T-cell (primary cell): ENCODE measurements around the gene SYP. TPM values are rescaled to one million over a fixed set of nuclear protein-coding genes. Genes with fewer than 3 reads are reported as not detected.

Experiments
- ATAC-seq, 4 experiments: fragments of 200-7000 bp in 3 of 4; fragments of 150-1000 bp in 1 of 4; cut with Tn5 transposase; replicated peaks in 1 of 4; 1 replicate in 3 of 4; 2 replicates in 1 of 4; pipeline ENCODE4 v1.10.0; 2021; ENCODE audit warnings: moderate library complexity in 3 of 4, mild to moderate bottlenecking in 2 of 4, moderate number of reproducible peaks in 1 of 4
- CTCF ChIA-PET, 2 donors: fragments of 300-600 bp; sonication (Branson Sonifier 250); formaldehyde crosslinking; loops; one replicate each; lab custom pipeline; 2022; ENCODE audit warnings: antibody characterized with exemption in 2 of 2; lab: Charles Lee
- POLR2A ChIA-PET, 2 donors: fragments of 300-600 bp; sonication (Branson Sonifier 250); formaldehyde crosslinking; loops; one replicate each; lab custom pipeline; 2022; ENCODE audit warnings: antibody characterized with exemption in 2 of 2; lab: Charles Lee
- DNase-seq, 35 experiments: peaks; one replicate each; pipeline versions ENCODE4 v3.0.0 to v3.0.0-alpha.2; 2013 to 2023
- H3K27ac ChIP-seq: one replicate; pipeline ENCODE4 v1.5.1; 2013; ENCODE audit warnings: low read length
- H3K27me3 ChIP-seq, 2 experiments: replicated peaks in 1 of 2; 1 replicate in 1 of 2; 2 replicates in 1 of 2; pipeline versions ENCODE4 v1.6.1 to v1.7.0; 2013; ENCODE audit warnings: low read length in 1 of 2, mixed read lengths in 1 of 2; ENCODE audit not compliant: control insufficient read depth in 2 of 2, insufficient read depth in 2 of 2; ENCODE audit errors: extremely low read depth in 1 of 2
- H3K36me3 ChIP-seq, 2 donors: 1 replicate in 1 of 2; 2 replicates in 1 of 2; pipeline versions ENCODE4 v1.6.1 to v1.7.0; 2013; ENCODE audit warnings: low read length in 1 of 2; ENCODE audit not compliant: control insufficient read depth in 2 of 2, insufficient read depth in 1 of 2; ENCODE audit errors: extremely low read depth in 1 of 2
- H3K4me1 ChIP-seq, 2 experiments: 1 replicate in 1 of 2; 2 replicates in 1 of 2; pipeline versions ENCODE4 v1.6.1 to v1.7.0; 2013; ENCODE audit warnings: low read length in 2 of 2, mixed read lengths in 1 of 2; ENCODE audit not compliant: insufficient read depth in 2 of 2, control insufficient read depth in 1 of 2; ENCODE audit errors: extremely low read depth in 1 of 2
- H3K4me3 ChIP-seq, 2 donors: 1 replicate in 1 of 2; 2 replicates in 1 of 2; pipeline versions ENCODE4 v1.5.1 to v1.7.0; 2013; ENCODE audit warnings: mild to moderate bottlenecking in 2 of 2, low read length in 1 of 2, moderate library complexity in 1 of 2; ENCODE audit not compliant: control insufficient read depth in 1 of 2; ENCODE audit errors: extremely low read depth in 1 of 2
- H3K9me3 ChIP-seq: 2 replicates; pipeline ENCODE4 v1.7.0; 2013
- H3K27ac Mint-ChIP-seq, 2 donors: one replicate each; pipeline ENCODE4 v1.8.0; 2020 to 2021; ENCODE audit warnings: mild to moderate bottlenecking in 2 of 2, mixed read lengths in 2 of 2
- H3K27me3 Mint-ChIP-seq, 2 donors: one replicate each; pipeline ENCODE4 v1.8.0; 2021 to 2022; ENCODE audit warnings: mixed read lengths in 2 of 2
- H3K36me3 Mint-ChIP-seq: one replicate; pipeline ENCODE4 v1.8.0; 2021; ENCODE audit warnings: mixed read lengths
- H3K4me1 Mint-ChIP-seq, 3 donors: one replicate each; pipeline ENCODE4 v1.8.0; 2020 to 2022; ENCODE audit warnings: mixed read lengths in 3 of 3, mild to moderate bottlenecking in 1 of 3
- H3K4me3 Mint-ChIP-seq, 3 donors: one replicate each; pipeline ENCODE4 v1.8.0; 2020 to 2022; ENCODE audit warnings: mild to moderate bottlenecking in 3 of 3, mixed read lengths in 3 of 3, moderate library complexity in 3 of 3
- H3K9me3 Mint-ChIP-seq, 3 donors: one replicate each; pipeline ENCODE4 v1.8.0; 2020 to 2022; ENCODE audit warnings: mixed read lengths in 3 of 3
- WGBS: methylation state at CpG from one replicate; pipeline ENCODE4 v1.1.5; 2013; ENCODE audit warnings: missing lambda C conversion rate; ENCODE audit not compliant: insufficient coverage; 5-methylcytosine and 5-hydroxymethylcytosine counted together
- total RNA-seq, 35 experiments: library from RNA in 6 of 35; stranded (reverse) in 6 of 35; fragments of 120-200 nt in 1 of 35; gene quantifications; one replicate each; pipeline versions ENCODE4 v1.2.1 to v1.2.4 and lab custom pipeline; 2013 to 2026

Gene SYP
- total RNA-seq, 5 donors from 2014 or later (not counting 1 experiment from before 2014, with no cell fraction given): 0.53 to 0.89 (median 0.70) TPM

DNA sequence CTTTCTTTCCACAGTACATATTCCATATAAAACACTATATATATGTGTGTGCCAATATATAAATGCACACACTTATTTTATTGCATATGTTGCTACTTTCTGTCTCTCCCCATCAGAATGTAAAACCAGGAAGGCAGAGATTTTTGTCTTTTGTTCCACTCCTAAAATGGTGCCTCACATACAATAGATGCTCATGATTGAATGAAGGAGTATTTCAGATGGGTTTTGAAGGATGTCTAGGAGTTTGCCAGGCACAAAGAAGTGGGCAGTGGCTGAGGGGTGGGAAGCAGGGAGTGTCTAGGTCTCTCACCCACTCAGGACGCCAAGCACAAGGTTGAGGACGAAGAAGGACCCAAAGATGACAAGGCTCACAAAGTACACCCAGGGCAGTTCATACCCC is 27.7 kb upstream of the SYP start:
- CTCF ChIA-PET: no interaction called here
- H3K27me3 ChIP-seq: no peaks in the 10 kb centered on the region
- H3K27ac Mint-ChIP-seq: no peak overlapping the region
- ATAC-seq (no peak), DNase-seq (no peak)
- POLR2A ChIA-PET: no interaction called here
- H3K9me3 ChIP-seq: no peaks in the 10 kb centered on the region
- H3K36me3 Mint-ChIP-seq: no peaks in the 10 kb centered on the region
- H3K4me1 ChIP-seq: peaks cover 0 to 22% of the 10 kb centered on the region in 2 experiments
- no peak overlapping the region for H3K27ac ChIP-seq
- H3K4me3 ChIP-seq: no peak overlapping the region
- no peaks in the 10 kb centered on the region for H3K9me3 Mint-ChIP-seq
- no peak overlapping the region for H3K4me3 Mint-ChIP-seq
- WGBS: 100% methylated on average over 2 of the region's 2 CpGs
- H3K27me3 Mint-ChIP-seq: peaks cover 3 to 20% of the 10 kb centered on the region in 2 donors
- H3K36me3 ChIP-seq: no peaks in the 10 kb centered on the region
- peaks cover 10 to 18% (median 11%) of the 10 kb centered on the region in 3 donors for H3K4me1 Mint-ChIP-seq

- Mint-ChIP-seq H3K4me1 (peaks cover 10 to 18% (median 11%) of the 10 kb centered on the region in 3 donors), H3K27ac (no peak overlapping the region), H3K36me3 (no peaks in the 10 kb centered on the region), H3K9me3 (no peaks in the 10 kb centered on the region), H3K4me3 (no peak overlapping the region), H3K27me3 (peaks cover 3 to 21% of the 10 kb centered on the region in 2 donors)
- no peak for DNase-seq
- ChIA-PET POLR2A (no interaction called here), CTCF (no interaction called here)
- no peaks in the 10 kb centered on the region for H3K27me3 ChIP-seq
- WGBS: no CpG with 5 or more reads among the region's 9 CpGs
- no peaks in the 10 kb centered on the region for H3K9me3 ChIP-seq
- no peak overlapping the region for H3K27ac ChIP-seq
- ATAC-seq: no peak
- peaks cover 0 to 22% of the 10 kb centered on the region in 2 experiments for H3K4me1 ChIP-seq
- H3K4me3 ChIP-seq: no peak overlapping the region
- H3K36me3 ChIP-seq: no peaks in the 10 kb centered on the region
Measured at GRCh38 chrX:49226946-49227345, 27.0 kb upstream of the SYP start.

DNA sequence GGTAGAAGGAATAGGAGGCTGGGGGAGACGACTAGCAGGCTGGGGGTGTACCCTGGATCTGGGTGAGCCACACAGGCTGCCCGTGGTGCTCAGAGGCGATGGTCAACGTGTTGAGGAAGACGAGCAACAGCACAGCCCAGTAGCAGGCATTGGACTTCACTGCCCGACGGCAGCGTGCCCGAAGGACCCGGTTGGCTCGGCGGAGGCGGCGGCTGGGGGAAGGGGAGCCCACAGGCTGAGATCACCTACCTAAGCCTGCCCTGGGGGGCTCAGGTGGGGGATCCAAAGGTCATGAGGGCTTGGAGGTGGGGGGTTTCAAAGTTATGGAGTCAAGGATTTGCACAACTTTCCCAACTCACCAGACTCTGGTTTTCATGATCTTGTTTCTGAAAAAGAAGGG is 25.9 kb upstream of the SYP start:
- POLR2A ChIA-PET: no interaction called here
- no peak overlapping the region for H3K27ac ChIP-seq
- Mint-ChIP-seq H3K9me3 (no peaks in the 10 kb centered on the region), H3K4me1 (peaks cover 4 to 10% (median 7%) of the 10 kb centered on the region in 3 donors), H3K27me3 (peaks cover 3 to 25% of the 10 kb centered on the region in 2 donors), H3K27ac (no peak overlapping the region), H3K4me3 (no peak overlapping the region), H3K36me3 (no peaks in the 10 kb centered on the region)
- H3K36me3 ChIP-seq: no peaks in the 10 kb centered on the region
- CTCF ChIA-PET: no interaction called here
- no peak for ATAC-seq
- peaks cover 0 to 11% of the 10 kb centered on the region in 2 experiments for H3K4me1 ChIP-seq
- no peak overlapping the region for H3K4me3 ChIP-seq
- H3K9me3 ChIP-seq: no peaks in the 10 kb centered on the region
- WGBS: no CpG with 5 or more reads among the region's 14 CpGs
- no peaks in the 10 kb centered on the region for H3K27me3 ChIP-seq
- DNase-seq: no peak

DNA sequence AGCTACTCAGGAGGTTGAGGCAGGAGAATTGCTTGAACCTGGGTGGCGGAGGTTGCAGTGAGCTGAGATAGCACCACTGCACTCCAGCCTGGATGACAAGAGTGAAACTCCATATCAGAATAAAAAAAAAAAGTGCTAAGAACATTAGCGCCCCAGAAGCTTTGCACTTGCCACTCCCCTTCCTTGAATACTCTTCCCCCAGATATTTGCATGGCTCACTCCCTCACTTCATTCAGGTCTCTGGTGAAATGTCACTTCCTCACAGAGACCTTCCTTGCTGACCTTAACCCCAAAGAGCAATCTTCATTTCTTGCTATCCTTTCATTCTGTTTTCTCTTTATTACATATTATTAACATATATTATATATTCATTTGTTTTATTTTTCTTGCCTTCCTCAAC is 21.9 kb upstream of the SYP start:
- no peak overlapping the region for H3K27ac ChIP-seq
- Mint-ChIP-seq H3K4me3 (no peak overlapping the region), H3K36me3 (no peaks in the 10 kb centered on the region), H3K4me1 (peaks cover 0 to 4% (median 0%) of the 10 kb centered on the region in 3 donors), H3K27me3 (peaks cover 3 to 21% of the 10 kb centered on the region in 2 donors), H3K27ac (no peak overlapping the region), H3K9me3 (no peaks in the 10 kb centered on the region)
- WGBS: no CpG with 5 or more reads among the region's 2 CpGs
- no peak overlapping the region for H3K4me3 ChIP-seq
- ATAC-seq (no peak), DNase-seq (no peak)
- no peaks in the 10 kb centered on the region for H3K4me1 ChIP-seq
- CTCF ChIA-PET: no interaction called here
- no peaks in the 10 kb centered on the region for H3K36me3 ChIP-seq
- no peaks in the 10 kb centered on the region for H3K9me3 ChIP-seq
- no peaks in the 10 kb centered on the region for H3K27me3 ChIP-seq
- POLR2A ChIA-PET: no interaction called here

DNA sequence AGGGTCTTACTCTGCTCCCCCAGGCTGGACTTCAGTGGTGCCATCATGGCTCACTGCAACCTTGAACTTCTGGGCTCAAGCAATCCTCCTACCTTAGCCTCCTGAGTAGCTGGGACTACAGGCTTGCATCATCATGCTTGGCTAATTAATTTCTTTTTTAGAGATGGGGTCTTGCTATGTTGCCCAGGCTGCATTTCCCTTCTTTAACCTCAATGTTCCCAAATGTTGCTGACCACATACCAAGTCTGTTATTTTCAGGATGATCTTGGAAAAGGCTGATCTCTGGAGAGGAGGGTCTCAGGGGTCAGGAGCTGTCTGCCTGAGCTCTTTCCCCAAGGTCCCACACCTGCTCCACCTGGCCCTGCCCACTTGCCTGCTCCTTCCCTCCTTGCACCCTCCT is 20.1 kb upstream of the SYP start:
- ChIA-PET POLR2A (no interaction called here), CTCF (no interaction called here)
- Histone ChIP-seq H3K27ac (no peak overlapping the region), H3K9me3 (no peaks in the 10 kb centered on the region), H3K4me1 (no peaks in the 10 kb centered on the region), H3K4me3 (no peak overlapping the region), H3K27me3 (no peaks in the 10 kb centered on the region), H3K36me3 (no peaks in the 10 kb centered on the region)
- no peak for DNase-seq
- no peak for ATAC-seq
- peaks cover 0 to 4% (median 0%) of the 10 kb centered on the region in 3 donors for H3K4me1 Mint-ChIP-seq
- H3K27ac Mint-ChIP-seq: no peak overlapping the region
- no peak overlapping the region for H3K4me3 Mint-ChIP-seq
- H3K9me3 Mint-ChIP-seq: no peaks in the 10 kb centered on the region
- peaks cover 1 to 21% of the 10 kb centered on the region in 2 donors for H3K27me3 Mint-ChIP-seq
- no peaks in the 10 kb centered on the region for H3K36me3 Mint-ChIP-seq

DNA sequence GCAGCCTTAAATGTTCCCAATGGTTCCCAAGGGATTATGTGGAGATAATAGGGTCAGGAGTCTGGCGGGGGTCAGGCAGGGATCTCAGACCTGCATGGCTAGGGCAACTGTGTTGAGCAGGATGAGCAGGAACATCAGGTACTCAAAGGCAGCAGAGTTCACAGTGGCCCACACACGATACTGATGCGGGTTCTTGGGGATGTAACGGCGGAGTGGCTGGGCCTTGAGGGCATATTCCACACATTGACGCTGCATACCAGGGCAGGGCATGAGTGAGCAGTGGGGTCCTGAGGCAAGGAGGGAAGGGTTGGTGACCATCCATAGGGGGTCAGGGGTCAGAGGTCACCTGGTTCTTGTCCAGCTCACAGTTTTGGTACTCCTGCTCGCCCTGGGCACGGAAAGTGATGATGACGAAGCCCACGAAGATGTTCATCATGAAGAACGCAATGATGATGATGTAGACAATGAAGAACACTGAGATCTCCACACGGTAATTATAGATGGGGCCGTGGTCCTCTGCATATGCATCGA is 15.1 kb upstream of the SYP start:
- H3K27ac Mint-ChIP-seq: no peak overlapping the region
- Histone ChIP-seq H3K36me3 (no peaks in the 10 kb centered on the region), H3K9me3 (no peaks in the 10 kb centered on the region), H3K27me3 (peaks cover 0 to 9% of the 10 kb centered on the region in 2 experiments), H3K4me3 (no peak overlapping the region), H3K4me1 (no peaks in the 10 kb centered on the region), H3K27ac (no peak overlapping the region)
- H3K4me3 Mint-ChIP-seq: no peak overlapping the region
- peaks cover 0 to 8% (median 0%) of the 10 kb centered on the region in 3 donors for H3K9me3 Mint-ChIP-seq
- peaks cover 0 to 3% (median 0%) of the 10 kb centered on the region in 3 donors for H3K4me1 Mint-ChIP-seq
- ChIA-PET POLR2A (no interaction called here), CTCF (no interaction called here)
- H3K27me3 Mint-ChIP-seq: no peaks in the 10 kb centered on the region
- no peak for DNase-seq
- no peaks in the 10 kb centered on the region for H3K36me3 Mint-ChIP-seq
- ATAC-seq: no peak
- 95% methylated on average over 2 of the region's 14 CpGs for WGBS
